Esophagus muscularis mucosa (tissue), 4 donors: ENCODE results near the gene MAMDC2. TPM values are rescaled to one million over a fixed set of nuclear protein-coding genes. Genes with fewer than 3 reads are reported as not detected.
A peak's percentile ranks its signal among the peaks of the same experiment; 100 is the strongest.

Experiments
- DNase-seq: peaks from one replicate; pipeline ENCODE4 v3.0.0-alpha.2; 2017; ENCODE audit errors: extremely low spot score
- H3K27ac ChIP-seq, 4 donors: fragments of 200-600 bp; sonication (generic); replicated peaks in 1 of 4; 1 replicate in 3 of 4; 2 replicates in 1 of 4; pipeline ENCODE4 v1.5.1; 2016 to 2019; ENCODE audit warnings: mild to moderate bottlenecking in 1 of 4
- H3K27me3 ChIP-seq, 4 donors: fragments of 200-600 bp; sonication (generic); one replicate each; pipeline versions ENCODE4 v1.5.1 to v1.6.0; 2016 to 2019
- H3K36me3 ChIP-seq, 4 donors: fragments of 200-600 bp; sonication (generic); one replicate each; pipeline ENCODE4 v1.5.1; 2016 to 2019
- H3K4me1 ChIP-seq, 4 donors: fragments of 200-600 bp; sonication (generic); one replicate each; pipeline ENCODE4 v1.5.1; 2016 to 2019
- H3K4me3 ChIP-seq, 4 donors: fragments of 200-600 bp; sonication (generic); 1 replicate in 2 of 4; 2 replicates in 2 of 4; pipeline ENCODE4 v1.5.1; 2016 to 2019; ENCODE audit warnings: mild to moderate bottlenecking in 4 of 4, moderate library complexity in 1 of 4
- H3K9me3 ChIP-seq, 4 donors: fragments of 200-600 bp; sonication (generic); 1 replicate in 3 of 4; 2 replicates in 1 of 4; pipeline ENCODE4 v1.5.1; 2016 to 2019
- EP300 ChIP-seq: sonication (generic); formaldehyde crosslinking; IDR thresholded peaks from one replicate; pipeline ENCODE4 v1.6.1; 2017; ENCODE audit warnings: antibody characterized with exemption
- POLR2A ChIP-seq: fragments of 450-650 bp; IDR thresholded peaks from one replicate; pipeline ENCODE4 v1.6.1; 2017; ENCODE audit warnings: antibody characterized with exemption, moderate library complexity, mild to moderate bottlenecking, low read depth
- POLR2AphosphoS5 ChIP-seq, 2 donors: sonication (generic); formaldehyde crosslinking; IDR thresholded peaks; one replicate each; pipeline ENCODE4 v1.6.1; 2017; ENCODE audit warnings: antibody characterized with exemption in 2 of 2
- WGBS: methylation state at CpG from one replicate; pipeline ENCODE4 v1.1.5; 2018; 5-methylcytosine and 5-hydroxymethylcytosine counted together
- intact Hi-C: fragments of 100-400 bp; cut with DNase I; formaldehyde crosslinking; loops from one replicate; pipeline ENCODE4 v1.15.1; 2023
- total RNA-seq, 4 donors: library from RNA; depleted of rRNA; stranded (reverse); fragments of >200 nt; gene quantifications; one replicate each; pipeline versions ENCODE4 v1.1.0 to v1.2.1, GENCODE V29; 2016
- TF ChIP-seq, protein P1 (sequence below), 3 experiments: fragments of 200-600 bp in 2 of 3; fragments of 450-650 bp in 1 of 3; sonication (generic) in 2 of 3; IDR thresholded peaks; one replicate each; pipeline ENCODE4 v1.5.1; 2017 to 2019; ENCODE audit warnings: antibody characterized with exemption in 3 of 3, mild to moderate bottlenecking in 2 of 3, moderate library complexity in 1 of 3

Gene MAMDC2
- total RNA-seq, 4 donors from 2014 or later = 115 to 147 (median 126) TPM

DNA sequence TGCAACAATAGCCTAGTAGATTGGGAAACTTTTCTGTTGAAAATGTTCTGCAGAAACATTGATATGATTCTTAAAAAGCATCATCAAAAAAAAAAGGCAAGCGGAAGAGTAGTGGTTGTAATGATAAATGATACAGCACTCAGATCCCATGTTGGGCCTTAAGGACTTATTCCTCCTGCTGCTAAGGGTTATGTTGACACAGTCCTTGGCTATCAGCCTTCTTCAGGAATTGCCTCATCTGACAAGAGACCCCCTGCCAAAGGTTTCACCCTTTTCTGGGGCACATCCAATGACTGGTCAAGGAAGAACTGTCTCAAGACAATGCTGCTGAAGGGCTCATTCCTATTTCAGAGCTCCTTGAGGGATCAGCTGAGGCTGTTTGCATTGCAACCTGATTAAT, 44.3 kb upstream of the MAMDC2 start:
- 91% methylated on average over 1 of the region's 1 CpG for WGBS

DNA sequence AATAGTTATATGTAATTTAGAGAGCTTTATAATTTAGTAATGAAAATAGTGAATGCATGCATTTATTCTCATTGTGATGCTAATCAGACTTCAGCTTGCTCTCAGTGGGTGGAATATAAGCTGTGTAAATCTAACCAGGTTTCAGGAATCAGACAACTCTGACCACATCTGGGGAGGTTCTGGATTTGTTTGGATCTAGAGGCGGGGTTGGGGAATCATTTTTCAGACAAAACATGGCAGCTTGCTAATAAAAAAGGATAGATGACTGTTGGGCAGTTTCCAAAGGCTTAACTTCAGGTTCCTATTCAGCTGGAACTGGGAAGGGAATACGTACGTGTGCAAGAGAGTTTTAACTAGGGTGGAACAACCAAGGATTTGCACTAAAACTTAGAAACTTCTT, 43.2 kb upstream of the MAMDC2 start:
- Histone ChIP-seq H3K27ac (no peak overlapping the region), H3K4me3 (no peak overlapping the region), H3K9me3 (no peaks in the 10 kb centered on the region), H3K4me1 (peaks cover 7 to 34% (median 14%) of the 10 kb centered on the region in 4 donors), H3K27me3 (no peaks in the 10 kb centered on the region), H3K36me3 (no peaks in the 10 kb centered on the region)
- intact Hi-C loops = no loop called here
- WGBS = 74% methylated on average over 3 of the region's 3 CpGs
- TF ChIP-seq POLR2A = no peak
- TF ChIP-seq, protein P1, sequence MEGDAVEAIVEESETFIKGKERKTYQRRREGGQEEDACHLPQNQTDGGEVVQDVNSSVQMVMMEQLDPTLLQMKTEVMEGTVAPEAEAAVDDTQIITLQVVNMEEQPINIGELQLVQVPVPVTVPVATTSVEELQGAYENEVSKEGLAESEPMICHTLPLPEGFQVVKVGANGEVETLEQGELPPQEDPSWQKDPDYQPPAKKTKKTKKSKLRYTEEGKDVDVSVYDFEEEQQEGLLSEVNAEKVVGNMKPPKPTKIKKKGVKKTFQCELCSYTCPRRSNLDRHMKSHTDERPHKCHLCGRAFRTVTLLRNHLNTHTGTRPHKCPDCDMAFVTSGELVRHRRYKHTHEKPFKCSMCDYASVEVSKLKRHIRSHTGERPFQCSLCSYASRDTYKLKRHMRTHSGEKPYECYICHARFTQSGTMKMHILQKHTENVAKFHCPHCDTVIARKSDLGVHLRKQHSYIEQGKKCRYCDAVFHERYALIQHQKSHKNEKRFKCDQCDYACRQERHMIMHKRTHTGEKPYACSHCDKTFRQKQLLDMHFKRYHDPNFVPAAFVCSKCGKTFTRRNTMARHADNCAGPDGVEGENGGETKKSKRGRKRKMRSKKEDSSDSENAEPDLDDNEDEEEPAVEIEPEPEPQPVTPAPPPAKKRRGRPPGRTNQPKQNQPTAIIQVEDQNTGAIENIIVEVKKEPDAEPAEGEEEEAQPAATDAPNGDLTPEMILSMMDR (IDR thresholded peaks at IDR 0.05) = no peak
- TF ChIP-seq POLR2AphosphoS5 (IDR thresholded peaks at IDR 0.05) = no peak
- TF ChIP-seq EP300 = no peak
- DNase-seq = no peak

More for the DNA sequence above, 44.3 kb upstream of the MAMDC2 start:
- H3K27ac ChIP-seq = peak overlapping the region in 1 of 4 donors; percentile 19
- no peaks in the 10 kb centered on the region for H3K36me3 ChIP-seq
- TF ChIP-seq POLR2AphosphoS5 (IDR thresholded peaks at IDR 0.05) = peak; percentile 14 to 34
- TF ChIP-seq, protein P1 (IDR thresholded peaks at IDR 0.05) = no peak
- H3K4me3 ChIP-seq = no peak overlapping the region
- intact Hi-C loops = no loop called here
- no peaks in the 10 kb centered on the region for H3K9me3 ChIP-seq
- DNase-seq = no peak
- no peaks in the 10 kb centered on the region for H3K27me3 ChIP-seq
- H3K4me1 ChIP-seq = peaks cover 5 to 29% (median 14%) of the 10 kb centered on the region in 4 donors

DNA sequence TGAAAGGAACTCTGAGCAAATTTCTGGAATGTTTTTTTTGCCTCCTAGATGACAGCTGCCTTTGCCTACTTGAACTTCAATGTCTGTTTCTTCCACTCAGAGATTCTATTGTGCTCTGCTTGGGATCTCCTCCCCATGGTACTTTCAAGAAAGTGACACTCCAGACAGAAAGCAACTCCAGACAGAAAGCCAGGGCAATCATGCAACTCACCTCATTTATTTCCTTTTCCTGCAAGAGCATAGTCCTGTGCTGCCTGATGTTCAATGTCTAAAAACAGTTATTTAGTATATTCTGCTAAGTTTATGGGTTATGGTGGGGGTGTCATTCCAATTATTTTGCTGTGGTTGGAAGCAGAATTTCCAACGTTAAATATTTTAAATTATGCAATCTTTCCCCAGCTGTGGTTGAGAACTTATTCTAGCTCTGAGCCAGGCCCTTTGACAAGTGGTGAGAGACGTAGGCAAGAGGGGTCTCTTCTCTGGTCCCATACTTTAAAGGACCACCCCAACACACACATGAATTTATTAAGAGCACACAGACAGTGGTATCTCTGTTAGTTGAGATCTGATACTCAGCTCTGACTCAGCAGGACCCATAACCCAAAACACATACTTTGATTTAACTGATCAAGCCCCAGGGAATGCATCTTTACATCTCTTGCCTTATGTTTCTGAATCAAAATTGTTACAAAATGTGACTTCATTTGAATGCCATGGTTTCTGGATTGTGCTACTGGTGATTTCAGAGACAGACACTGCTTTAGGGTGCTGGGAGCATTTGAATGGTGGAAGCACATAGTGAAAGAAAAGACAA, 39.5 kb upstream of the MAMDC2 start:
- Histone ChIP-seq H3K9me3 (no peaks in the 10 kb centered on the region), H3K27me3 (no peaks in the 10 kb centered on the region), H3K4me3 (no peak overlapping the region), H3K4me1 (peaks cover 0 to 34% (median 23%) of the 10 kb centered on the region in 4 donors), H3K36me3 (no peaks in the 10 kb centered on the region), H3K27ac (no peak overlapping the region)
- WGBS = 55% methylated on average over 2 of the region's 2 CpGs
- TF ChIP-seq, protein P1 (IDR thresholded peaks at IDR 0.05) = no peak
- TF ChIP-seq EP300 (no peak), POLR2A (no peak), POLR2AphosphoS5 (IDR thresholded peaks at IDR 0.05) (no peak)
- intact Hi-C loops = no loop called here
- no peak for DNase-seq

DNA sequence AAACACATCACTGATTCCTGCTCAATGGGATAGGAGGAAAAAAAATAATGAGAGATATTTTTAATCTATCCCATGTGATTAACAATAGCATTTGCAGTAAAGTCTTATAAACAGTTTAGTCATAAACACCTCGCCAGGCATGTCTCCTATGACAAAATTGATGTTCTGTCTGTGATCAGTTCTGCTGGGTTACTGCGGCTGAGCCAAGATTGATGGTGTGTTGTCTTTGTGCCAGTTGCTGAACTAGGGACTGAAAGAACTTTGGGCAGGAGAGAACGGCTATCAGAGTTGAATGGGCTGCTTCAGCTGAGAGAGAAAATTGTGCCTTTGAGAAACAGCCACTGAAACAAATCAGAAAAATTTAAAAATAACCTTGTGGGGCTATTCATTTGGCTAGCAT, 37.3 kb upstream of the MAMDC2 start:
- Histone ChIP-seq H3K4me1 (peaks cover 0 to 34% (median 23%) of the 10 kb centered on the region in 4 donors), H3K36me3 (no peaks in the 10 kb centered on the region), H3K9me3 (no peaks in the 10 kb centered on the region), H3K4me3 (no peak overlapping the region), H3K27ac (peak overlapping the region in 3 of 4 donors; percentile 7 to 41 (median 15)), H3K27me3 (no peaks in the 10 kb centered on the region)
- intact Hi-C loops = no loop called here
- TF ChIP-seq POLR2A = no peak
- TF ChIP-seq, protein P1 (IDR thresholded peaks at IDR 0.05) = no peak
- TF ChIP-seq EP300 = no peak
- no peak for TF ChIP-seq POLR2AphosphoS5 (IDR thresholded peaks at IDR 0.05)
- no peak for DNase-seq
- WGBS = 46% methylated on average over 3 of the region's 3 CpGs
